ENCODE data around the gene PXYLP1. TPM values are rescaled to one million over a fixed set of nuclear protein-coding genes. Genes with fewer than 3 reads are reported as not detected.

The PXYLP1 gene
- total RNA-seq, 1 donor from 2014 or later = 11.5 TPM

Other genes with a start within 250 kb of the PXYLP1 start
- 0.41 and 0.67 TPM in 2 replicates for gene SPSB4, start 180.5 kb upstream of the PXYLP1 start, total RNA-seq
- gene ZBTB38, start 136.7 kb downstream of the PXYLP1 start, total RNA-seq = 85.4 and 87.0 TPM in 2 replicates